DMS 273 treated with DMSO at 0.1 percent for 48 hours (cell line): Measurements from ENCODE around the gene MYO7A.

Source experiments
- DNase-seq: peaks from one replicate; lab custom pipeline; 2025; lab: John Stamatoyannopoulos, UW

MYO7A gene

GRCh38 chr11:77201991-77202841 is 74.2 kb downstream of the MYO7A start:
- DNase-seq, result no peak

DNA sequence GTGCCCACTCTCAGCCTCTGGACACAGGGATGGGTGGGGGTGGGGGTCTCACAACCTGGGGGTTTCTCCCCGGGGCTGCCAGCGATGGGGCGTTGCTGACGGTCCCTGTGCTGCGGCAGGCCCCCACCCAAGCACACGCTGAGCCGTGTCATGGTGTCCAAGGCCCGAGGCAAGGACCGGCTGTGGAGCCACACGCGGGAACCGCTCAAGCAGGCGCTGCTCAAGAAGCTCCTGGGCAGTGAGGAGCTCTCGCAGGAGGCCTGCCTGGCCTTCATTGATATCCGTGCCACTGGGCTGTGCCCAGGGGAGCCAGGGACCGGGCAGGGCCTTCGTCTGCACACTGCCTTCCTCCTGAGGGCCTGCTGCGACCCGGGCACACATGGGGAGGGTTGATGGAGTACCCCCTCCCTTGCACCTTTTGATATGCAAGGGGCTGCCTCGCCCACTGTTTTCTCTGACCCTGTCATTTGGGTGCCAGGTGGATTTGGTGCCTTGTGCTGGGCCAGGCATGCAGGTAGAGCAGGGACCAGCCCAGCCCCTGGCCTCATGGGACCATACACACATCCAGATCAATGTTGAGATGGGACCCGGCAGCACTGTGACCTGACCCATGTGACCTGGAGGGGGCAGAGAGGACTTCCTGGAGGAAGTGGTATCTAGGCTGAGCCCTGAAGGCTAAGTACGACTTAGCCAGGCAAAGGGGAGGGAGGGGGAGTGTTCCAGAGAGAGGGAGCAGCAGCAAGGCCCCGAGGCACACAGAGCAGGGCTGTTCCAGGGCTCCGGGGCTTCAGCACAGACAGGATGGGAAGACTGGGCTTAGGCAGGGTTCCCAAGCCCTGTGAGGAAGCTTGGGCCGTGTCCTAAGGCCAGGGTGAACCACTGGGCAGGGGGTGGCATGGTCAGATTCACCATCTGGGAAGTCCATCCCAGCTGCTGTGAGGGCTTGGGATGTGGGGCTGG is 75.2 kb downstream of the MYO7A start:
- no peak for DNase-seq

DNA sequence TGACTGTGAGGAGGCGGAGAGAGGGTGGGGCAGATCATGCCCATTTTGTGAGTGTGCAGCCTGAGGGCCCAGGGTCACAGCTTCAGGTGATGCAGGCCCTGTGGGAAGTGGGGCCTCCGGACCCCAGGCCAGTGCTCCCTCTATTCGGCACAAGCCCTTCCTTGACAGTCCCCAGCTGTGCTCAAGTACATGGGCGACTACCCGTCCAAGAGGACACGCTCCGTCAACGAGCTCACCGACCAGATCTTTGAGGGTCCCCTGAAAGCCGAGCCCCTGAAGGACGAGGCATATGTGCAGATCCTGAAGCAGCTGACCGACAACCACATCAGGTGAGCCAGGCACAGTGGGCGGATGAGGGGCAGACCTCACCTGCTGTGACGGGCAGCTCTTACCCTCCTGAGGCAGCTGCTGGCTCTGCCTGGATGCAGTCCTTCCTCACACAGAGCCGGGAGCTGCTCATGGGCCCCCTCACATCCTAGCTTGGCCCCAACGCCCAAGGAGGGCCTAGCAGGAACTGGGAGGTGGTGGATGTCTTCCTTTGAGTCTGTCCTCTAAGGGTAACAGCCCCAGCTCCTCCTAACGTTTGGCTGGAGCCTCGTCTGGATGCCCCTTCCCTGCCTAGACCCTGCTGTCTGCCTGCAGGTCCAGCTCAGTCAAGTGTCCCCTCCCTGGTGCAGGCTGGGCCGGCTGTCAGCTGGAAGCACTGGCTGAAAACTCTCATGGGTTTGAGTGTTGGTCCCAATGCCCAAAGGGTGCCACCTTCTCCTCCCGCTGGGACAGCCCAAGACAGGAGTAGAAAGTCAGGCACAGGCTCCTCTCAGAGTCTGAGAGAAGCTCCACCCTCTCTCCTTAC is 76.1 kb downstream of the MYO7A start:
- DNase-seq, result no peak

DNA sequence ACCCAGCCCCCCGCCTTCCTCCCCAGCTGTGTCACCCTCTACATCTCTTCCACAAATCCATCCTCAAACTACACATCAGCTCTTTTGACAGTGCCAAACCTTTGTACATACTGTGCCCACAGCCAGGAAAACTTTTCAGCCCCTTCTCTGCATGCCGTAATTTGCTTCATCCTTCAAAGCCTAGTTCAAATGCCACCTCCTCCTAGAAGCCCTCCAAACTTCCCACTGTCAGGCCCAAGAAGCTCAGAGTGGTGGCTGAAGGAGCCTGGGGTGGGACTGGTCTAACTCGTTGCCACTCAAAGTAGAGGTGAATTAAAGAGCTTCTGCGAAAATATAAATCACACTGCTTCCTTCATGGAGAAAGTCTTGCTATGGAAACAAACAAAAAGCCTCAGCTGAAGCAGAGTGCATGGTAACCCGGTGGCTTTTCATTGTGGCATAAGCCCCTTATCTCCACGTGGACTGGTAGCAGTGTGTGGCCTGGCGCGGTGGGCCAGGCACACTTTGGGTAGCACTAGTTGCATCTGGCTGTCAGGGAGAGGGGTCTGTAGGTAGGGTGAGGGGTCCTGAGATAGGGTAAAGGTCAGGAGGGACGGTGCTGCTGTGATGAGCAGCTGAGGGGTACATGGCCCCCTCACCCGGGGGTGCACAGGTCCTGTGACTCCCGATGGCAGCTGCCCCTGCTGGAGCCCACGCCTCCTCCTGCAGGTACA is 76.9 kb downstream of the MYO7A start:
- DNase-seq, result no peak

DNA sequence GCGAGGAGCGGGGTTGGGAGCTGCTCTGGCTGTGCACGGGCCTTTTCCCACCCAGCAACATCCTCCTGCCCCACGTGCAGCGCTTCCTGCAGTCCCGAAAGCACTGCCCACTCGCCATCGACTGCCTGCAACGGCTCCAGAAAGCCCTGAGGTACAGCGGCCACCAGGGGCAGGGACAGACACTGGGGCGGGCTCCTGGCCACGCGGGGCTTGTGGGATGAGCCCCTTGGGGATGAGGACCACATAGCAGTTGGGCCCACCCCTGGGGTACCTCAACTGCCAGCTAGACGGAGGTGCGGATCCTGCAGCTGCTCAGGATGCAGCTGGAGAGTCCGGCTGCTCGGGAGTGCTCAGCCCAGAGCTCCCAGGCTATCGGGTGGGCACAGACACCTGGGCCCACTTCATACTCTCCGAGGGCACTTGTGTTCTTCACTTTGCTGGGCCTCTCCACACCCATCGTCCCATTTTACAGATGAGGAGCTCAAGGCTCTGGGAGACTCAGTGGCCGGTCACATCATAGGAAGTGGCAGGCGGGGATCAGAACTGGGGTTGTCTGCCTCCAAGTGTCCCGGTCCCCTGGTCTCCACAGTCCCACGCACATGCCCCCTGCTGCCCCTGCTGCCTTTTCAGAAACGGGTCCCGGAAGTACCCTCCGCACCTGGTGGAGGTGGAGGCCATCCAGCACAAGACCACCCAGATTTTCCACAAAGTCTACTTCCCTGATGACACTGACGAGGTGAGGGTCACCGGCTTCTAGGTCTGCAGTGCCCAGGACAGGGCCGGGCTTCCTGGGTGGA is 77.6 kb downstream of the MYO7A start:
- DNase-seq, result no peak

DNA sequence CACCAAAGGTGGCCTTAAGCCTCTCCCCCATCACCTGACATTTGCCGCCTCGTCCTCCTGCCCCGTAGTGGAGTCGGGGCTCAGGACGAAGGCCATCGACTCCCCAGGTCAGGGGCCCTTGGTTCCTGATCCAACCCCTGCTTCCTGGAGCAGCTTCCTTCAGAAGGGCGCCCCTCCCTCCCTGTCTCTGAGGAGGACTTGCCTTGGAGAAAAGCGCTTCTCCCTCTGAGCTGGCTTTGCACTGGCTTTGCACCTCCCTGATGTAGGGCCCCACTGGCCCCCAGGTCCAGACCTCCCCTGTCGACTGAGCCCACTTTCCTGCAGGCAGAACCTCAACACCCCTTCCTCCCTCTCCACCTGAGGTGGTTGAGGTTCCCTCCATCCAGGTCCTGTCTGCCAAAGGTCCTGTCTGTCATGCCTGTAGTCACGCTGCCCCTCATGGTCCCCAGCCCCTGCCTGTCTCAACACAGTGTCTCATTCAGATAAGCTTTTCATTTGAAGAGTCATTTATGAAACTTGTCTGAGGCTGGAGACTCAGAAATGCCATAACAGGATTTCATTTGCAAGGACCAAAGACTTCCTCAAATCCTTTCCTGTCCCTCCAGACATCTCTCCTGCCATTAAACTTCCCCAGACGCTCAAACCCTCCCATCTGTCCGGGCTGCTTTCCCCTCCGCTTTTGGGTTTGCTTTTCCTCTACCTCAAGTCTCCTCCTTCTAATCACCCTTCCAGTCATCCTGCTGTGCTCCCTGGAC is 78.4 kb downstream of the MYO7A start:
- no peak for DNase-seq

- no peak for DNase-seq
Measured at GRCh38 chr11:77207019-77207485, 79.0 kb downstream of the MYO7A start.

DNA sequence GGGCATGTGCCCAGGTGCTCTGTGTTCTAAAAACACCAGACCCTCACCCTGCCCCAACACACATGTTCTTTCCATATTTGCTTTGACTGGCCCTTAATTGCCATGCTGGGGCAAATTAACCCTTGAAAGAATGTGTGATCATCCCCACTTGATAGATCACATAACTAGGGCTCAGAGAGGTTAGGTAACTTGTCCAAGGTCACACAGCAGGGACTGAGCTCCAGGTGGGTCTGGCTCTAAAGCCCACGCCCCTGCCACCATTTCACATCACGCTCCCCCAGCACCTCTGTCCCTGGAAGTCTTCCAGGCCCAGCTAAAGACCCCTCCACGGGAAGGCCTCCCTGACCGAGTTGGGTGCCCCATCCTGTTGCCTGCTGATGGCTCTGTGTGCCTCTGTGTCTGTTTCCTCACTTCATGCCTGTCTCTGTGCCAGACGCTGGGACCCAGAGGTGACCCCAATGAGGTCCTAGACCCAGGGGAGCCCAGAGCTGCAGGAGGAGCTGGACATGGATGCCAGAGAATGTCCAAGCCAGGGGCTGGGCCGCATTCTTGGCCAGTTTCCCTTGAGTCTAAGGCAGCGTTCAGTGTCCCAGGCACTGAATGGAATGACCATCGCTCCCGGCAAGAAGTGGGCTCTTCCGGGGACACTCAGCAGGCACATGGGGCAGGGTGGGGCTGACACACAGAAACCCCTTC is 79.7 kb downstream of the MYO7A start:
- DNase-seq, result no peak

GRCh38 chr11:77208535-77208934 is 80.5 kb downstream of the MYO7A start:
- DNase-seq, result no peak

DNA sequence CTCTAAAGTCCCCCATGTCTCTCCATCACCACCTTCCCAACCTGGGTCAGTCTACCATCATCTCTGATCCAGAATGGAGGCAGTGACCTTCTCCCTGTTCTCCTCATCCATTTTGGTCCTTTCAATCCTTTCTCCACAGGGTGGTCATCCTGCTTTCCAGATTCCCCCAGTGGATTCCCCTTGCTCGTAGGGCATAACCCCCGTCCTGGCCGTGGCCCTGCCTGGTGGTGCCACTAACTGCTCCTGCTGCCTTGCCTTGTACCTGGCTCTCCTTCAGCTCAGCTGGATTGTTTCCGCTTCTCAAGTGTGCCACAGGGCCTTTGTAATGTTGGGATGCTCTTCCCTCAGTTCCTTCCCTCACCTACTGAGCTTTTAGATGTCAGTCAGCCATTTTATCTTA is 81.6 kb downstream of the MYO7A start:
- DNase-seq, result no peak

- no peak for DNase-seq
Measured at GRCh38 chr11:77211040-77211451, 83.0 kb downstream of the MYO7A start.

- DNase-seq, result no peak
Measured at GRCh38 chr11:77211594-77212251, 83.7 kb downstream of the MYO7A start.

DNA sequence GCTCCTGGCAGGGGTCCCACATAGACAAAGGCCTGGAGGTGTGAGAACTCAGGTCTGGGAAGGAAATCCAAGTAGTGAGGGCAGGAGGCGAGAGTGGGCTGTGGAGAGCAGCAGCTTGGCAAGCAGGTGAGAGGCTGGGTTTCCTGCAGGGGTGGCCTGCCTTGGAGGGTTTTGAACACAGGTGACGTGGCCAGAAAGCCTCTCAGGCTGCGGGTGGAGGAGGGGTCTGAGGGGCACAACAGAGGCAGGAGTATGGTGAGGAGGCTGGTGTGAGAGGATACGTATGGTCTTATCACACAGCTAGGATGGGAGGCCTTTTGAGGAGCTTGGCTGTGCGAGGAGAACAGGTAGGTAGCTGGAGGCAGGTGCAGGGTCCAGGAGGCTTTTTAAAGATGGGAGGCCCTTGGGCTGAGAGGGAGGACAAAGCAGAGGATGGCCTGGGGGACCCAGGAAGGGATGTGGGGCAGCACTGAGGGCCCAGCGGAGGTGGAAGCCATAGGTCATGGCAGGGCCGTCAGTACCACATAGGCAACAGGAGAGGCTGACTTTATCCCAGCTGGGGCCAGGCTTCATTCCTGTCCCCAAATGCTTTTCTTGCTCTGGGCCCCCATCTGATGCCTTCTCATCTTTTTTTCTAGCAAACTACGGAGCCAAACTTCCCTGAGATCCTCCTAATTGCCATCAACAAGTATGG is 84.4 kb downstream of the MYO7A start:
- DNase-seq, result no peak

DNA sequence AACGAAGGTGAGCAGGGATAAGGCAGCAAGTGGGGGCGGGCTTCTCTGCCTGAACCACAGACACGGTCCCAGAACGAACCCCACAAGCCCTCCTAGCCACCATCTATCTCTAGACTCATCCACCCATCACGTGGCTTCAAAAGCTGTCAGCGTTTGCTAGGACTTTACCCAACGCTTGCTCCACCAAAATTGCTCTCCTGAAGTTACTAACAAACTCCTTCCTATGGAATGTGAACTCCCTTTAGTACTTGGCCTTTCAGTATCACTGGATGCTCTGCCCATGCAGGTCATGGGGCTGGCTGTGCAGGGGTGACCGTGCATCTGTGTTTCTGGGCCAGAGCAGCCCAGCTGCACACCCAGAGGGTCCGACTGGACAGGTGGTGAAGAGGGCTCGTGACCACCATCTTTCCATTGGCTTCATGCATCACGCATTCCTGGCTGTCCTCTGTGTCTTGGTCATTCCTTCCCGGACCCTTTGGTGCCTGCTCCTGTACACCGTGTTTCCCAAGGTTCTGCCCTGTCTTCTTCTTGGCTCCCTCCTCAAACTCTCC is 85.1 kb downstream of the MYO7A start:
- DNase-seq, result no peak

DNA sequence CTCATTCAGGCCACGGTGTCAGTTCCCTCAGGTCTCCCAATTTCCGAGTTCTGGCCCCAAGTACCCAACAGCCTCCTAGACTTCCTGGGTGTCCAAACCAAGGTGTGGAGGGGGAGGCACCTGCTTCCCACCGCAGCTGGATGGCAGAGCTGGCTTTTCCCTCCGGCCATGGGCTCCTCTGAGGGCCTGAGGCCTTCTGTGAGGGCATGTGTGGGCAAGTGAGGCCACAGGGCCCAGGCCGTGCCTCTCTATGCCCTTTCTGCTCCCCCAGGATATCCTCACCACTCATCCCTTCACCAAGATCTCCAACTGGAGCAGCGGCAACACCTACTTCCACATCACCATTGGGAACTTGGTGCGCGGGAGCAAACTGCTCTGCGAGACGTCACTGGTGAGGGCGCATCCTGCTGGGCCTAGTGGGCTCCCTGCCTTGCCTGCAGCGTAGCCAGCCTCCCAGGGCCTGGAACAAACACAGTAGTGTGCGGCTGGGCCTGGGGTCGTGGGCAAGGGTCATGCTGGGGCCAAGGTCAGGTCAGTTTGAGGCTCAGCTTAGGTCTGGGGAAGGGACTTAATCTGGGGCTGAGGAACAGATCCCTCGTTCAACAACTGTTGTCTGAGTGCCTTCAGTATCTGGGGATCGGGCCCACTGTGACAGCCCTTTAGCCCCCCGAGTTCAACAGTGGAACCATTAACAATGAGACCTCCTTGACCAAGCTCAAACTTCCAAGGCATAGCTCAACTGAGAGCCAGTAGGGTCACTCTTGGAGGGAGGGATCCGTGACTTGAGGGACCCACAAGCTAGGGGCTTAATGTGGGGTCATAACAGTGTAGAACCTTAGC is 85.8 kb downstream of the MYO7A start:
- no peak for DNase-seq

GRCh38 chr11:77214557-77214956 is 86.5 kb downstream of the MYO7A start:
- DNase-seq, result no peak

- DNase-seq, result no peak
Measured at GRCh38 chr11:77215106-77215505, 87.1 kb downstream of the MYO7A start.
